GM12864 (cell line): ENCODE results near the gene GPR39.

ENCODE experiments used
- DNase-seq: peaks from one replicate; pipeline ENCODE4 v3.0.0-alpha.2; 2011; ENCODE audit warnings: low read depth
- H3K4me3 ChIP-seq: 2 replicates; pipeline ENCODE4 v1.5.1; 2011; ENCODE audit warnings: mild to moderate bottlenecking, low read depth, low read length, control low read depth
- CTCF ChIP-seq: IDR thresholded peaks from 2 replicates; pipeline ENCODE4 v1.5.1; 2011; ENCODE audit warnings: low read depth, mild to moderate bottlenecking, moderate library complexity, low read length, control low read depth, inconsistent platforms; ENCODE audit errors: missing control alignments

Gene GPR39

GRCh38 chr2:132645722-132646539 is 229.3 kb downstream of the GPR39 start:
- DNase-seq: no peak
- H3K4me3 ChIP-seq: no peak overlapping the region
- TF ChIP-seq CTCF: no peak

- no peak for TF ChIP-seq CTCF
- DNase-seq: no peak
- no peak overlapping the region for H3K4me3 ChIP-seq
Observed at GRCh38 chr2:132646540-132647108, 230.0 kb downstream of the GPR39 start.

- DNase-seq: no peak
Observed at GRCh38 chr2:132651115-132652045, 234.8 kb downstream of the GPR39 start.

GRCh38 chr2:132652474-132652873 is 235.9 kb downstream of the GPR39 start:
- no peak overlapping the region for H3K4me3 ChIP-seq
- TF ChIP-seq CTCF: no peak
- no peak for DNase-seq

More at GRCh38 chr2:132651115-132652045, 234.8 kb downstream of the GPR39 start:
- H3K4me3 ChIP-seq: no peak overlapping the region
- TF ChIP-seq CTCF: peak; percentile 28

- no peak overlapping the region for H3K4me3 ChIP-seq
- DNase-seq: no peak
- TF ChIP-seq CTCF: no peak
Observed at GRCh38 chr2:132654335-132654734, 237.7 kb downstream of the GPR39 start.

- TF ChIP-seq CTCF: no peak
- H3K4me3 ChIP-seq: no peak overlapping the region
- DNase-seq: no peak
Observed at GRCh38 chr2:132654968-132655367, 238.4 kb downstream of the GPR39 start.
